GM21447 (cell line): ENCODE results near the gene CCDC141.
"Not testable (repeated sequence)": the region's sequence is repeated elsewhere in the genome, so short reads cannot be mapped to it uniquely, and the experiment has no call there.

Experiments used
- ATAC-seq: cut with Tn5 transposase; IDR thresholded peaks from one replicate; pipeline ENCODE4 v1.9.1; 2021; ENCODE audit not compliant: unreplicated experiment

CCDC141 gene, protein sequence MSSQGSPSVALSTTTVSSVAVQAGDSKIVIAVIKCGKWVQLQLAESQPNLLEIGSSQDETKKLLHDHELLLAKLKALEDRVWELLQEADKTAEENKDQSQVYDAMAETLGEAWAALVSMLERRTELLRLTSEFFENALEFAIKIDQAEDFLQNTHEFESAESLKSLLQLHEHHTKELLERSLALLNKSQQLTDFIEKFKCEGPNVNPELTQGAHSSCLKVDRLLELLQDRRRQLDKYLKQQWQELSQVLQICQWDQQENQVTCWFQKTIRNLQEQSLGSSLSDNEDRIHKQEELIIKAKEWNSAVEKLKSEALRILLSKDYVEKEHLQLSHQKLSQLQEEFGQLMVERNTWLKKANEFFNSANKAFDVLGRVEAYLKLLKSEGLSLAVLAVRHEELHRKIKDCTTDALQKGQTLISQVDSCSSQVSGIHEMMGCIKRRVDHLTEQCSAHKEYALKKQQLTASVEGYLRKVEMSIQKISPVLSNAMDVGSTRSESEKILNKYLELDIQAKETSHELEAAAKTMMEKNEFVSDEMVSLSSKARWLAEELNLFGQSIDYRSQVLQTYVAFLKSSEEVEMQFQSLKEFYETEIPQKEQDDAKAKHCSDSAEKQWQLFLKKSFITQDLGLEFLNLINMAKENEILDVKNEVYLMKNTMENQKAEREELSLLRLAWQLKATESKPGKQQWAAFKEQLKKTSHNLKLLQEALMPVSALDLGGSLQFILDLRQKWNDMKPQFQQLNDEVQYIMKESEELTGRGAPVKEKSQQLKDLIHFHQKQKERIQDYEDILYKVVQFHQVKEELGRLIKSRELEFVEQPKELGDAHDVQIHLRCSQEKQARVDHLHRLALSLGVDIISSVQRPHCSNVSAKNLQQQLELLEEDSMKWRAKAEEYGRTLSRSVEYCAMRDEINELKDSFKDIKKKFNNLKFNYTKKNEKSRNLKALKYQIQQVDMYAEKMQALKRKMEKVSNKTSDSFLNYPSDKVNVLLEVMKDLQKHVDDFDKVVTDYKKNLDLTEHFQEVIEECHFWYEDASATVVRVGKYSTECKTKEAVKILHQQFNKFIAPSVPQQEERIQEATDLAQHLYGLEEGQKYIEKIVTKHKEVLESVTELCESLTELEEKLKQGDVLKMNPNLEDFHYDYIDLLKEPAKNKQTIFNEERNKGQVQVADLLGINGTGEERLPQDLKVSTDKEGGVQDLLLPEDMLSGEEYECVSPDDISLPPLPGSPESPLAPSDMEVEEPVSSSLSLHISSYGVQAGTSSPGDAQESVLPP (N-terminal part only)

GRCh38 chr2:179049546-179050311 is at the start of gene CCDC141:
Gene CCDC141 (minus strand): TSS chr2:179050137. CDS start chr2:179049941, 196 bp downstream.
- peak; percentile 64 for ATAC-seq

DNA sequence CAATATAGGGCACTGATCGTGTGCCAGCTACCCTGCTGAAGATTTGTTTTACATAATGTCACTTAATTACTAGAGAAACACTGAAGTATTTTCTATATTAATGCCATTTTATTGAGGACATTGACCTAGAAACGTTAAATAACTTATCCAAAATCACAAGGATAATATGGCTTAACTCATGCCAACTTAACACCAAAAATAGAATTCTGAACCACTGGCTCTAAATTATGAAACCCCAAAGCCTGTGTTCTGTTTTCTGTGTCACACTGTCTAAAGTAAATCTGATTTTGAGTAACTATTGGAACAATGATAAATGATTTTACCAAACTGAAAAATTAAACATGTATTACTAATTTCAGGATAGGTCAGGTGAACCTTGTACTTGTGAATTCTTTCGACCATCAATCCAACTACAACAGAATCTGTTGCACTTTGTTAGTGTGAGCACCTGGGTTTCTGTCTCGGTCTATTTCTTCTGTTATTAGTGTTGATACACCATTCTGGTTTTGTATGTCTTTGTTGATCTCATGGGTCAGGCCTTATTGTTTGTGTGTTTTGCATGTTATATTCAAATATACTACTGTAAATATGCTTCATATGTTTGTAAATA is 48.2 kb upstream of the CCDC141 start:
- no peak for ATAC-seq

GRCh38 chr2:179097131-179097530 is 47.2 kb upstream of the CCDC141 start:
- no peak for ATAC-seq

- ATAC-seq: peak; percentile 98
Measured at GRCh38 chr2:179096090-179096489, 46.2 kb upstream of the CCDC141 start.

DNA sequence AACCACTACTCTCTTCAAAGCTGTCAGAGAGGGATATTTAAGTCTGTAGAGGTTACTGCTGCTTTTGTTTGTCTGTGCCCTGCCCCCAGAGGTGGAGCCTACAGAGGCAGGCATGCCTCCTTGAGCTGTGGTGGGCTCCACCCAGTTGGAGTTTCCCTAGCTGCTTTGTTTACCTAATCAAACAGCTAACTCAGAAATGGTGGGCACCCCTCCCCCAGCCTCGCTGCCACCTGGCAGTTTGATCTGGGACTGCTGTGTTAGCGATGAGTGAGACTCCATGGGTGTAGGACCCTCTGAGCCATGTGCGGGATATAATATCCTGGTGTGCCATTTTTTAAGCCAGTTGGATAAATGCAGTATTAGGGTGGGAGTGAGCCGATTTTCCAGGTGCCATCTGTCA is 43.0 kb upstream of the CCDC141 start:
- ATAC-seq: not testable (repeated sequence)

GRCh38 chr2:179082697-179083096 is 32.8 kb upstream of the CCDC141 start:
- no peak for ATAC-seq

DNA sequence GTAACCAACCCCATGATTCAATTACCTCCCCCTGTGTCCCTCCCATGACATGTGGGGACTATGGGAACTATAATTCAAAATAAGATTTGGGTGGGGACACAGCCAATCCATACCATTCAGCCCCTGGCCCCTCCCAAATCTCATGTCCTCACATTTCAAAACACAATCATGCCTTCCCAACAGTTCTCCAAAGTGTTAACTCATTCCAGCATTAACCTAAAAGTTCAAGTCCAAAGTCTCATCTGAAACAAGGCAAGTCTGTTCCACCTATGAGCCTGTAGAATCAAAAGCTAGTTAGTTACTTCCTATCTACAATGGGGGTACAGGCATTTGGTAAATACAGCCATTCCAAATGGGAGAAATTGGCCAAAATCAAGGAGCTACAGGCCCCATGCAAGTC is 32.0 kb upstream of the CCDC141 start:
- no peak for ATAC-seq

GRCh38 chr2:179072527-179072926 is 22.6 kb upstream of the CCDC141 start:
- no peak for ATAC-seq

DNA sequence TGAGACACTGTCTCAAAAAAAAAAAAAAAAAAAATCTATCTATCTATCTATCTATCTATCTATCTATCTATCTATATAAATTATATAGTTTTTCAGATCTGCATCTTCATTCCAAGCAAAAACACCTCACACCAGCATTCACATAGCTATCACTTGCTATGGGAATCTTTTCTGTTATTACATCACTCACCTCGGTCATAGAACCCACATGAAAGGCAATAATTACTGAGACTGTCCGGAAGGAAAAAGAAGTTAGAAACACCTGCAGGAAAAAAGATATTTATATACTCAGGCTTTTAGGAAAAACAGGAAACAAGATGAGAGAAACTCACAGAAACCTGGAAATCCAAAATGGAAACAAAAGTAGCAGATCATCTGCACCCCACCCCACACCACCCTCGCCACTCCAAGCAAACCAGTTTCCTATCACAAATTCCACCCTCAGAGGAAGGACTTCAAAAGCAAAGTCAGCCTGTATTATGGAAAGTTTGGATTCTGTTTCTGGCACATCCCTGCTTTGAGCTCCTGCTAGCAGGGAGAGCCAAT is 21.9 kb upstream of the CCDC141 start:
- no peak for ATAC-seq

- ATAC-seq: no peak
Measured at GRCh38 chr2:179070895-179071294, 21.0 kb upstream of the CCDC141 start.

GRCh38 chr2:179069685-179070084 is 19.7 kb upstream of the CCDC141 start:
- ATAC-seq: no peak

GRCh38 chr2:179068991-179069643 is 19.2 kb upstream of the CCDC141 start:
- ATAC-seq: no peak

DNA sequence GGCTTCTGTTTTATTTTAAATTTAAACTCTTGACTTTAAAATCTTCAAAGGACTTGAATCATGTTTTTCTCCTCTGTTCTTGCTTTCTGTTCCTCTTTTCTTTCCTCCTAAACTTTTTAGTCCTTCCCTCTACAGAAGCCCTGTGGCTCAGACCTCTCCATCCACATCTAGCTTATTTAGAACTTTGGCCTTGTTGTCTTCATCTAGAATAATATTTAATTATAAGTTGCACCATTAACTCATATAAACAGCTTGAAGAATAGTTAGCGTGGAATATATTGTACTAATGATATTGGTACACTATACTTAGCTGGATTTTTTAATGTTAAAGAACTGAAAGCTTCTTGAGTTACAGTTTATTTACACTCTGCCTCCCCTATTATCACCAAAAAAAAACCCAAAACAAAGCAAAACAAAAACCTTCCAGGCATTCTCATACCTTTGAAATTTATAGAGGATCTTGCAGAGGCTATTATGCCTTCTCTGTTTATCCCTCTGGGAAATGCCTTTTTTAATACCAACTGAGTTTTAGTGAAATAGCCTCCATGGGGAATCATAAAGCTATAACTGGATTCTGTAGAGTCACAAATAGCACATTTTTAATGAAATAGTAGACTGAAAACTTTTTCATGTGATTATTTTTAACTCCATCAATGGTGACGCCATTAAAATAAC is 9.2 kb upstream of the CCDC141 start:
- ATAC-seq: peak; percentile 79

- no peak for ATAC-seq
Measured at GRCh38 chr2:179057737-179058136, 7.8 kb upstream of the CCDC141 start.

DNA sequence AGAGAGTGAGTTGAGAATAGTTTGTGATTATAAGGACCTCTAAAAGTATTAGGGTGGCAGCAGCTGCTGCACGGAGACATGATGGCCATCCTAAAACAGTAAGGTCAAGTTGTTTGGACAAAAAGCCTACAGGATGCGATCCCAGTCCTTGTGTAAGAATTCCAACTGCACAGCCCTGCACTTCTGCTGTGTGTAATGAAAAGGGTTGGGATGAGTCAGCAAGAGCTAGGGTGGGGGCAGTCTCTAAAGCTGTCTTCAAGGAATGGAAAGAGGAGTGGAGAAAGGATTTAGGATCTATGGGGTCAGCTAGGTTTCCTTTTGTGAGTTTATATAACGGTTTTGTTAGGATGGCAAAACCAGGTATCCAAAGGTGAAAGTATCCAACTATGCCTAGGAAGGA is 3.6 kb upstream of the CCDC141 start:
- not testable (repeated sequence) for ATAC-seq

DNA sequence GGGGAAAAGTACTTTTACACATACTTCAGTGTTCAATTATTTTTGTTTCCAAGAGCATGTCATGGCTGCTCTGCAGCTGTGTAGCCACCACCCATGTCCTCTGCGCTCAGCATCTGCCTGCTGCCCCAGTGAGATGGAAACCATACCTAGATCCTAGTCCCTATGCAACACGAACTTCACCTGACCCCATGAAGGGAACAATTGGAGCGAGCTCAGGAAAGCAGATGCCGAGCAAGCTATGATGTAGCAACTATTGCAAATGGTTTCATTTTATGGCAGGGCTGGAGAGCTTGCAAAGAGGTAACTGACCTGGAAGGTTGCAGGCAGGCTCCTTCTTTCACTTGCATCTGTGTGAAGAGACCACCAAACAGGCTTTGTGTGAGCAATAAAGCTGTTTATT is 1.3 kb upstream of the CCDC141 start:
- ATAC-seq: no peak

DNA sequence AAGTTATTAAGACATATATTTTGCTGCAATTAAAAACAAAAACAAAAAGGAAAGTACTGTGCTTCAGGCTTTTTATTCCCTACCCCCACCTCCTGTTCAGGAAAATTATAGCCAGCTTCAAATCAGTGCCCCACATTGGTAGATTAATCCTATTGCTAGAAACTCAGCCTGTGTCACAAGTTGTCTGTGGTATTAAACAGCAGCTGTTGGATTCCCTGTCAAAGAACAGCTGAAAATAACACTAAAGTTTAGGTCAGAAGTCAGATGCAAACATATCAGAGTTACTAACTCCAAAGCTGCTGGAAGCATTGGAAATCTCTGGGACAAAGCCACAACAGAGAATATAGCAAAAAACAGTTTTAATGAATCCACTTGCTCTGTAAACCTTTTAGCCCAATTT is 818 bp upstream of the CCDC141 start:
- ATAC-seq: no peak

DNA sequence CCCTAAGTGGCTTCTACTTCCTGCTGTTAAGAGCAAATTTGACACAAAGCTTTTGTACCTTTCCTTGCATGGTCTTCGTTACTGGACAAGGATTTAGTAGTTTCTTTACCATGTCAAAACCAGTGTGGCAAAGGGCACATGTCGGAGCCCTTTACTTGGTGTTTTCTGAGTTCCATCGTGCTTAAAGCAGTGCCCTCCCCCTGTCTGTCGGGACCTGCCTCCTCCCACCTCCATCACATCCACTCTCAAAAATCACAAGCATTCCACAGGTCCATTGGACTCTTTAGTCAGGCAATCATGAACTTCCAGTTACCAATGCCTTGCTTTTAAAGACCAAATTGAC is 763 bp downstream of the CCDC141 start:
- peak; percentile 40 for ATAC-seq

DNA sequence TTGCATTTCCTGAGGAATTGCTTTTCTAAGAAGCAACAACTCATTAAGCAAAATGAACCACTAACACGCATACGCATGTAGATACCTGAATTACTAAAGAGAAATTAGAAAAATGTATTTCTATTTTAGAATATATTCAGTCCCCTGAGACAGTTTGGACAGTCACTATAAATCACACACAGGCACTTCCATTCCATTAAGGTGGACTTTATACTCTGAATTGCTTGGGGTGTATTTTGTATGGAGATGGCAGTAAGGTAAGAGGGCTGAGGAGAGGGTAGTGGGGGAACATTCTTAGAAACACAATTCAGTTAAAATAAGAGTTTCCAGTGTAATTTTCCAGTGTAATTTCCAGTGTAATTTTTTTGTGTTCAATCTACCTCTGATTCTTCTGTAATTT is 1.8 kb downstream of the CCDC141 start:
- ATAC-seq: no peak
